HG03045 (cell line): Measurements from ENCODE around the gene LRRC8D.

ENCODE experiments used
- ATAC-seq: cut with Tn5 transposase; IDR thresholded peaks from one replicate; pipeline ENCODE4 v1.9.1; 2021; ENCODE audit warnings: mild to moderate bottlenecking, moderate library complexity; ENCODE audit not compliant: unreplicated experiment

Gene LRRC8D

GRCh38 chr1:89865498-89866382 lies 44.9 kb downstream of the LRRC8D start:
- ATAC-seq, result no peak

- ATAC-seq, result no peak
Observed at GRCh38 chr1:89866568-89866967, 45.7 kb downstream of the LRRC8D start.

- no peak for ATAC-seq
Observed at GRCh38 chr1:89870998-89871397, 50.2 kb downstream of the LRRC8D start.

GRCh38 chr1:89871768-89872473 lies 51.1 kb downstream of the LRRC8D start:
- ATAC-seq, result no peak

- no peak for ATAC-seq
Observed at GRCh38 chr1:89872567-89872966, 51.7 kb downstream of the LRRC8D start.

GRCh38 chr1:89873288-89873687 lies 52.5 kb downstream of the LRRC8D start:
- ATAC-seq, result no peak

GRCh38 chr1:89873770-89874169 lies 52.9 kb downstream of the LRRC8D start:
- no peak for ATAC-seq

GRCh38 chr1:89876463-89876862 lies 55.6 kb downstream of the LRRC8D start:
- no peak for ATAC-seq

- no peak for ATAC-seq
Observed at GRCh38 chr1:89877756-89878155, 56.9 kb downstream of the LRRC8D start.

GRCh38 chr1:89878256-89878655 lies 57.4 kb downstream of the LRRC8D start:
- ATAC-seq, result no peak

- no peak for ATAC-seq
Observed at GRCh38 chr1:89880679-89881078, 59.8 kb downstream of the LRRC8D start.

- ATAC-seq, result no peak
Observed at GRCh38 chr1:89881415-89882058, 60.7 kb downstream of the LRRC8D start.

GRCh38 chr1:89882348-89883029 lies 61.7 kb downstream of the LRRC8D start:
- no peak for ATAC-seq

GRCh38 chr1:89883030-89883379 lies 62.2 kb downstream of the LRRC8D start:
- no peak for ATAC-seq

GRCh38 chr1:89884718-89885596 lies 64.1 kb downstream of the LRRC8D start:
- ATAC-seq, result no peak

- ATAC-seq, result no peak
Observed at GRCh38 chr1:89887270-89887669, 66.4 kb downstream of the LRRC8D start.

GRCh38 chr1:89887713-89888112 lies 66.9 kb downstream of the LRRC8D start:
- no peak for ATAC-seq

- ATAC-seq, result no peak
Observed at GRCh38 chr1:89888480-89889322, 67.9 kb downstream of the LRRC8D start.

GRCh38 chr1:89889323-89889615 lies 68.4 kb downstream of the LRRC8D start:
- ATAC-seq, result no peak
